PC-3 (cell line): ENCODE results near the gene TPST2.

Experiments
- CTCF ChIP-seq: fragments of 300-600 bp; sonication (generic); conservative IDR thresholded peaks from 2 replicates; pipeline ENCODE4 v1.5.1; 2017; ENCODE audit warnings: antibody characterized with exemption, low read depth, mild to moderate bottlenecking, low read length
- EZH2 ChIP-seq: fragments of 300-600 bp; sonication (generic); IDR thresholded peaks from one replicate; pipeline ENCODE4 v1.6.1; 2017; ENCODE audit warnings: antibody characterized with exemption, mild to moderate bottlenecking, low read length; ENCODE audit not compliant: unreplicated experiment

GRCh38 chr22:26548303-26548702, 41.6 kb downstream of the TPST2 start:
- no peak for TF ChIP-seq CTCF
- TF ChIP-seq EZH2: no peak
